Mesenchymal stem cell (in vitro differentiated cells and primary cell): Measurements from ENCODE around the gene CCT6A.

Experiments used
- DNase-seq: peaks from one replicate; pipeline ENCODE4 v3.0.0-alpha.2; 2013
- H2AFZ ChIP-seq: one replicate; pipeline ENCODE4 v1.6.1; 2013; ENCODE audit warnings: low read depth, mild to moderate bottlenecking, control low read depth, inconsistent platforms, low read length, moderate library complexity
- H2AK5ac ChIP-seq: 2 replicates; pipeline ENCODE4 v1.6.1; 2013; ENCODE audit warnings: low read length, moderate library complexity, mild to moderate bottlenecking, inconsistent platforms; ENCODE audit not compliant: severe bottlenecking
- H2BK120ac ChIP-seq: one replicate; pipeline ENCODE4 v1.6.1; 2013; ENCODE audit warnings: low read depth, mild to moderate bottlenecking, inconsistent platforms, low read length, moderate library complexity
- H2BK12ac ChIP-seq, 2 experiments: one replicate each; pipeline ENCODE4 v1.6.1; 2013; ENCODE audit warnings: inconsistent platforms in 2 of 2, low read length in 2 of 2, mild to moderate bottlenecking in 2 of 2, moderate library complexity in 2 of 2, control low read depth in 1 of 2
- H2BK15ac ChIP-seq: one replicate; pipeline ENCODE4 v1.6.1; 2013; ENCODE audit warnings: mild to moderate bottlenecking, low read depth, inconsistent platforms; ENCODE audit not compliant: poor library complexity, severe bottlenecking
- H2BK5ac ChIP-seq: 2 replicates; pipeline ENCODE4 v1.6.1; 2013; ENCODE audit warnings: low read depth, mild to moderate bottlenecking, low read length, control low read depth, inconsistent platforms; ENCODE audit not compliant: poor library complexity, severe bottlenecking
- H3K14ac ChIP-seq, 2 experiments: one replicate each; pipeline ENCODE4 v1.6.1; 2013; ENCODE audit warnings: inconsistent platforms in 2 of 2, low read length in 2 of 2, control low read depth in 1 of 2, mild to moderate bottlenecking in 1 of 2, moderate library complexity in 1 of 2
- H3K18ac ChIP-seq, 2 experiments: one replicate each; pipeline ENCODE4 v1.6.1; 2013; ENCODE audit warnings: inconsistent platforms in 2 of 2, low read length in 2 of 2, control low read depth in 1 of 2, low read depth in 1 of 2, mild to moderate bottlenecking in 1 of 2
- H3K23ac ChIP-seq, 2 experiments: one replicate each; pipeline ENCODE4 v1.6.1; 2013; ENCODE audit warnings: inconsistent platforms in 2 of 2, low read length in 2 of 2, mild to moderate bottlenecking in 2 of 2, moderate library complexity in 2 of 2, control low read depth in 1 of 2
- H3K27ac ChIP-seq: 2 replicates; pipeline ENCODE4 v1.5.1; 2013; ENCODE audit warnings: mild to moderate bottlenecking, moderate library complexity, low read length, control low read depth, inconsistent platforms; ENCODE audit not compliant: poor library complexity, severe bottlenecking
- H3K27me3 ChIP-seq, 2 experiments: 2 replicates each; pipeline versions ENCODE4 v1.6.1 to v1.7.0; 2013; ENCODE audit warnings: low read length in 2 of 2, mild to moderate bottlenecking in 2 of 2, moderate library complexity in 2 of 2, control low read depth in 1 of 2, inconsistent platforms in 1 of 2; ENCODE audit not compliant: control insufficient read depth in 1 of 2, insufficient read depth in 1 of 2
- H3K36me3 ChIP-seq, 2 experiments: 2 replicates each; pipeline versions ENCODE4 v1.6.1 to v1.7.0; 2013; ENCODE audit warnings: low read length in 2 of 2, control low read depth in 1 of 2, inconsistent platforms in 1 of 2, low read depth in 1 of 2, mild to moderate bottlenecking in 1 of 2; ENCODE audit not compliant: insufficient read depth in 2 of 2, control insufficient read depth in 1 of 2
- H3K4ac ChIP-seq, 2 experiments: one replicate each; pipeline ENCODE4 v1.6.1; 2013; ENCODE audit warnings: inconsistent platforms in 2 of 2, low read length in 2 of 2, mild to moderate bottlenecking in 2 of 2, moderate library complexity in 2 of 2, control low read depth in 1 of 2, low read depth in 1 of 2
- H3K4me1 ChIP-seq: 2 replicates; pipeline ENCODE4 v1.6.1; 2013; ENCODE audit warnings: low read depth, low read length, control low read depth; ENCODE audit not compliant: control insufficient read depth, insufficient read depth
- H3K4me2 ChIP-seq: 2 replicates; pipeline ENCODE4 v1.6.1; 2013; ENCODE audit warnings: low read length, mild to moderate bottlenecking, inconsistent platforms; ENCODE audit not compliant: poor library complexity, severe bottlenecking
- H3K4me3 ChIP-seq, 2 experiments: 2 replicates each; pipeline versions ENCODE4 v1.5.1 to v1.7.0; 2013; ENCODE audit warnings: low read length in 2 of 2, mild to moderate bottlenecking in 2 of 2, control low read depth in 1 of 2, low read depth in 1 of 2; ENCODE audit not compliant: insufficient read depth in 1 of 2
- H3K79me1 ChIP-seq: replicated peaks from 2 replicates; pipeline ENCODE4 v1.6.1; 2013; ENCODE audit warnings: mild to moderate bottlenecking, control low read depth, low read length, inconsistent platforms; ENCODE audit not compliant: poor library complexity, severe bottlenecking
- H3K9ac ChIP-seq: 2 replicates; pipeline ENCODE4 v1.7.0; 2013; ENCODE audit warnings: mild to moderate bottlenecking, low read length, moderate library complexity
- H3K9me3 ChIP-seq: 2 replicates; pipeline ENCODE4 v1.7.0; 2013; ENCODE audit warnings: mild to moderate bottlenecking, low read length; ENCODE audit not compliant: control insufficient read depth
- H4K8ac ChIP-seq: one replicate; pipeline ENCODE4 v1.6.1; 2013; ENCODE audit warnings: inconsistent platforms, mild to moderate bottlenecking, low read length, moderate library complexity
- H4K91ac ChIP-seq: one replicate; pipeline ENCODE4 v1.6.1; 2013; ENCODE audit warnings: mild to moderate bottlenecking, low read length, inconsistent platforms
- WGBS: methylation state at CpG from one replicate; pipeline ENCODE4 v1.1.7; 2013; ENCODE audit warnings: mixed read lengths; 5-methylcytosine and 5-hydroxymethylcytosine counted together

The CCT6A gene

GRCh38 chr7:56023500-56023899 lies 28.1 kb upstream of the CCT6A start:
- Histone ChIP-seq H2AK5ac (no peak overlapping the region), H3K4me1 (no peaks in the 10 kb centered on the region), H3K4me3 (no peak overlapping the region), H3K18ac (no peak overlapping the region), H2BK5ac (no peak overlapping the region), H2BK15ac (no peak overlapping the region), H3K14ac (no peak overlapping the region), H4K8ac (no peak overlapping the region), H3K79me1 (peaks cover 9% of the 10 kb centered on the region), H4K91ac (no peak overlapping the region), H3K27ac (no peak overlapping the region), H2AFZ (no peak overlapping the region), H3K27me3 (no peaks in the 10 kb centered on the region), H3K9me3 (no peaks in the 10 kb centered on the region), H3K9ac (no peak overlapping the region), H3K4me2 (no peak overlapping the region), H3K23ac (no peak overlapping the region), H2BK120ac (no peak overlapping the region), H3K4ac (no peak overlapping the region), H2BK12ac (no peak overlapping the region), H3K36me3 (peaks cover 19 to 30% of the 10 kb centered on the region in 2 experiments)
- DNase-seq: no peak

GRCh38 chr7:56026538-56026937 lies 25.0 kb upstream of the CCT6A start:
- H2AK5ac ChIP-seq: no peak overlapping the region
- 0% methylated on average over 1 of the region's 2 CpGs for WGBS
- no peaks in the 10 kb centered on the region for H3K9me3 ChIP-seq
- H3K9ac ChIP-seq: no peak overlapping the region
- no peak overlapping the region for H3K27ac ChIP-seq
- no peaks in the 10 kb centered on the region for H3K27me3 ChIP-seq
- H2BK5ac ChIP-seq: no peak overlapping the region
- H3K4me3 ChIP-seq: no peak overlapping the region
- H3K4me2 ChIP-seq: no peak overlapping the region
- no peak overlapping the region for H3K14ac ChIP-seq
- H3K4ac ChIP-seq: no peak overlapping the region
- no peak overlapping the region for H2BK15ac ChIP-seq
- H3K79me1 ChIP-seq: peaks cover 12% of the 10 kb centered on the region
- no peak for DNase-seq
- no peak overlapping the region for H2AFZ ChIP-seq
- H3K18ac ChIP-seq: no peak overlapping the region
- H3K23ac ChIP-seq: no peak overlapping the region
- peaks cover 13 to 32% of the 10 kb centered on the region in 2 experiments for H3K36me3 ChIP-seq
- no peak overlapping the region for H2BK120ac ChIP-seq
- H3K4me1 ChIP-seq: no peaks in the 10 kb centered on the region
- no peak overlapping the region for H2BK12ac ChIP-seq
- no peak overlapping the region for H4K8ac ChIP-seq
- H4K91ac ChIP-seq: no peak overlapping the region

- no peak overlapping the region for H2AFZ ChIP-seq
- H4K8ac ChIP-seq: no peak overlapping the region
- H2BK120ac ChIP-seq: no peak overlapping the region
- H3K27me3 ChIP-seq: no peaks in the 10 kb centered on the region
- H3K18ac ChIP-seq: no peak overlapping the region
- WGBS: 65% methylated on average over 7 of the region's 9 CpGs
- peaks cover 3% of the 10 kb centered on the region for H3K4me1 ChIP-seq
- H3K23ac ChIP-seq: no peak overlapping the region
- peaks cover 10 to 38% of the 10 kb centered on the region in 2 experiments for H3K36me3 ChIP-seq
- no peak overlapping the region for H3K4me2 ChIP-seq
- H3K4me3 ChIP-seq: no peak overlapping the region
- H2BK5ac ChIP-seq: no peak overlapping the region
- H2BK12ac ChIP-seq: no peak overlapping the region
- peak; percentile 64 for DNase-seq
- no peak overlapping the region for H3K14ac ChIP-seq
- H4K91ac ChIP-seq: no peak overlapping the region
- no peak overlapping the region for H2BK15ac ChIP-seq
- H3K9ac ChIP-seq: no peak overlapping the region
- no peaks in the 10 kb centered on the region for H3K9me3 ChIP-seq
- no peak overlapping the region for H3K4ac ChIP-seq
- H3K27ac ChIP-seq: no peak overlapping the region
- H3K79me1 ChIP-seq: peaks cover 10% of the 10 kb centered on the region
- no peak overlapping the region for H2AK5ac ChIP-seq
Measured at GRCh38 chr7:56028942-56029630, 22.5 kb upstream of the CCT6A start.

- no peak overlapping the region for H3K14ac ChIP-seq
- H3K9me3 ChIP-seq: no peaks in the 10 kb centered on the region
- no peak overlapping the region for H2BK15ac ChIP-seq
- H2AK5ac ChIP-seq: no peak overlapping the region
- no peak overlapping the region for H3K4ac ChIP-seq
- H2BK120ac ChIP-seq: no peak overlapping the region
- no peak overlapping the region for H2AFZ ChIP-seq
- H3K4me2 ChIP-seq: no peak overlapping the region
- H3K36me3 ChIP-seq: peaks cover 10 to 38% of the 10 kb centered on the region in 2 experiments
- H4K91ac ChIP-seq: no peak overlapping the region
- no peak overlapping the region for H3K18ac ChIP-seq
- no peak for DNase-seq
- WGBS: 95% methylated on average over 8 of the region's 8 CpGs
- no peak overlapping the region for H3K9ac ChIP-seq
- no peak overlapping the region for H3K27ac ChIP-seq
- H2BK5ac ChIP-seq: no peak overlapping the region
- no peak overlapping the region for H3K23ac ChIP-seq
- H3K4me1 ChIP-seq: peaks cover 3% of the 10 kb centered on the region
- no peak overlapping the region for H3K4me3 ChIP-seq
- no peaks in the 10 kb centered on the region for H3K27me3 ChIP-seq
- H2BK12ac ChIP-seq: no peak overlapping the region
- H3K79me1 ChIP-seq: peaks cover 11% of the 10 kb centered on the region
- H4K8ac ChIP-seq: no peak overlapping the region
Measured at GRCh38 chr7:56030340-56030739, 21.2 kb upstream of the CCT6A start.
